CD4-positive, CD25-positive, alpha-beta regulatory T cell (primary cell): ENCODE data around the gene APOA4. TPM values are rescaled to one million over a fixed set of nuclear protein-coding genes. Genes with fewer than 3 reads are reported as not detected.
"Not testable (repeated sequence)": the region's sequence is repeated elsewhere in the genome, so short reads cannot be mapped to it uniquely, and the experiment has no call there.

Experiments used
- ATAC-seq, 2 donors: fragments of 150-1000 bp; cut with Tn5 transposase; one replicate each; pipeline ENCODE4 v1.10.0; 2021; ENCODE audit warnings: low read depth in 2 of 2, moderate number of reproducible peaks in 2 of 2, moderate library complexity in 1 of 2
- DNase-seq, 3 donors: peaks; one replicate each; pipeline versions ENCODE4 v3.0.0 to v3.0.0-alpha.2; 2012 to 2022; ENCODE audit warnings: mixed read lengths in 1 of 3
- H3K27ac ChIP-seq: one replicate; pipeline ENCODE4 v1.7.0; 2013; ENCODE audit warnings: mild to moderate bottlenecking, low read length; ENCODE audit not compliant: insufficient read depth, poor library complexity, severe bottlenecking
- H3K27me3 ChIP-seq: one replicate; pipeline ENCODE4 v1.7.0; 2013; ENCODE audit warnings: low read length; ENCODE audit not compliant: control insufficient read depth, insufficient read depth
- H3K36me3 ChIP-seq: one replicate; pipeline ENCODE4 v1.7.0; 2013; ENCODE audit warnings: mild to moderate bottlenecking, low read length, moderate library complexity; ENCODE audit not compliant: control insufficient read depth, insufficient read depth
- H3K4me1 ChIP-seq: 2 replicates; pipeline ENCODE4 v1.7.0; 2013; ENCODE audit warnings: mild to moderate bottlenecking, low read length; ENCODE audit not compliant: insufficient read depth, control insufficient read depth, poor library complexity, severe bottlenecking
- H3K4me3 ChIP-seq: one replicate; pipeline ENCODE4 v1.7.0; 2013; ENCODE audit warnings: low read depth, mild to moderate bottlenecking, low read length, moderate library complexity
- H3K9me3 ChIP-seq, 2 experiments: 1 replicate in 1 of 2; 2 replicates in 1 of 2; pipeline ENCODE4 v1.7.0; 2013; ENCODE audit warnings: low read length in 2 of 2, mild to moderate bottlenecking in 1 of 2, moderate library complexity in 1 of 2; ENCODE audit not compliant: control insufficient read depth in 2 of 2
- H3K27ac Mint-ChIP-seq, 3 donors: one replicate each; pipeline ENCODE4 v1.8.0; 2020 to 2022; ENCODE audit warnings: mild to moderate bottlenecking in 3 of 3, mixed read lengths in 3 of 3, moderate library complexity in 2 of 3
- H3K27me3 Mint-ChIP-seq: one replicate; pipeline ENCODE4 v1.8.0; 2022; ENCODE audit warnings: mild to moderate bottlenecking, mixed read lengths
- H3K36me3 Mint-ChIP-seq: one replicate; pipeline ENCODE4 v1.8.0; 2020; ENCODE audit warnings: mixed read lengths
- H3K4me1 Mint-ChIP-seq, 4 donors: one replicate each; pipeline ENCODE4 v1.8.0; 2020 to 2022; ENCODE audit warnings: mixed read lengths in 4 of 4, mild to moderate bottlenecking in 1 of 4
- H3K4me3 Mint-ChIP-seq, 4 donors: one replicate each; pipeline ENCODE4 v1.8.0; 2020 to 2022; ENCODE audit warnings: mild to moderate bottlenecking in 4 of 4, mixed read lengths in 4 of 4, moderate library complexity in 3 of 4
- H3K9me3 Mint-ChIP-seq, 7 donors: one replicate each; pipeline ENCODE4 v1.8.0; 2020 to 2022; ENCODE audit warnings: mixed read lengths in 7 of 7, mild to moderate bottlenecking in 3 of 7, moderate library complexity in 2 of 7
- polyA plus RNA-seq, 4 donors: library from polyadenylated mRNA; unstranded; fragments of 300-500 nt; fragmentation: Illumina TruSeq; gene quantifications; one replicate each; pipeline ENCODE4 v1.2.3, GENCODE V29; 2021
- total RNA-seq: library from RNA; stranded (reverse); gene quantifications from one replicate; pipeline ENCODE4 v1.2.3, GENCODE V29; 2022

APOA4 gene
- total and polyA plus RNA-seq, 5 donors from 2014 or later: not detected

GRCh38 chr11:116838321-116839084 is 15.4 kb upstream of the APOA4 start:
- Histone ChIP-seq H3K4me1 (peaks cover 10% of the 10 kb centered on the region), H3K27ac (no peak overlapping the region), H3K27me3 (no peaks in the 10 kb centered on the region), H3K36me3 (peaks cover 4% of the 10 kb centered on the region), H3K9me3 (no peaks in the 10 kb centered on the region), H3K4me3 (no peak overlapping the region)
- H3K36me3 Mint-ChIP-seq: peaks cover 6% of the 10 kb centered on the region
- peak overlapping the region in 2 of 3 donors; percentile 35 to 63 for H3K27ac Mint-ChIP-seq
- no peak for DNase-seq
- no peaks in the 10 kb centered on the region for H3K27me3 Mint-ChIP-seq
- peaks cover 0 to 28% (median 13%) of the 10 kb centered on the region in 4 donors for H3K4me1 Mint-ChIP-seq
- no peak overlapping the region for H3K4me3 Mint-ChIP-seq
- H3K9me3 Mint-ChIP-seq: peaks cover 0 to 2% (median 0%) of the 10 kb centered on the region in 7 donors
- ATAC-seq: no peak

- Mint-ChIP-seq H3K27ac (peak within 1 kb of the TSS in 2 of 3 donors; percentile 35 to 63), H3K4me3 (peak within 1 kb of the TSS in 1 of 4 donors; percentile 88), H3K27me3 (no peaks in the 10 kb centered on the region), H3K36me3 (no peaks in the 10 kb centered on the region), H3K4me1 (peaks cover 0 to 28% (median 13%) of the 10 kb centered on the region in 4 donors), H3K9me3 (peaks cover 0 to 2% (median 0%) of the 10 kb centered on the region in 7 donors)
- Histone ChIP-seq H3K36me3 (no peaks in the 10 kb centered on the region), H3K27me3 (no peaks in the 10 kb centered on the region), H3K9me3 (no peaks in the 10 kb centered on the region), H3K4me3 (no peak within 1 kb of the TSS), H3K4me1 (peaks cover 10% of the 10 kb centered on the region), H3K27ac (no peak within 1 kb of the TSS)
- no peak for ATAC-seq
- no peak for DNase-seq
These were observed 14.4 kb upstream of the APOA4 start, which contains the start of gene APOA1 for GRCh38 chr11:116837231-116838091. TSS of gene APOA1 (minus strand) at chr11:116837622. CDS start at chr11:116837387, 235 bp downstream.

GRCh38 chr11:116836632-116836991 is 13.5 kb upstream of the APOA4 start:
- Histone ChIP-seq H3K27ac (no peak overlapping the region), H3K27me3 (no peaks in the 10 kb centered on the region), H3K9me3 (no peaks in the 10 kb centered on the region), H3K4me1 (peaks cover 10% of the 10 kb centered on the region), H3K4me3 (no peak overlapping the region), H3K36me3 (no peaks in the 10 kb centered on the region)
- no peak for ATAC-seq
- H3K4me3 Mint-ChIP-seq: peak overlapping the region in 1 of 4 donors; percentile 88
- no peak overlapping the region for H3K27ac Mint-ChIP-seq
- DNase-seq: no peak
- no peaks in the 10 kb centered on the region for H3K27me3 Mint-ChIP-seq
- no peaks in the 10 kb centered on the region for H3K36me3 Mint-ChIP-seq
- peaks cover 0 to 2% (median 0%) of the 10 kb centered on the region in 7 donors for H3K9me3 Mint-ChIP-seq
- peaks cover 0 to 28% (median 11%) of the 10 kb centered on the region in 4 donors for H3K4me1 Mint-ChIP-seq

GRCh38 chr11:116835791-116836631 is 12.9 kb upstream of the APOA4 start:
- H3K36me3 Mint-ChIP-seq: no peaks in the 10 kb centered on the region
- H3K4me1 ChIP-seq: peaks cover 10% of the 10 kb centered on the region
- H3K27ac ChIP-seq: peak overlapping the region; percentile 11
- DNase-seq: peak; percentile 57 to 89 (median 80)
- no peaks in the 10 kb centered on the region for H3K27me3 ChIP-seq
- peak; percentile 87 to 93 for ATAC-seq
- peaks cover 0 to 2% (median 0%) of the 10 kb centered on the region in 7 donors for H3K9me3 Mint-ChIP-seq
- no peaks in the 10 kb centered on the region for H3K9me3 ChIP-seq
- peaks cover 0 to 28% (median 11%) of the 10 kb centered on the region in 4 donors for H3K4me1 Mint-ChIP-seq
- peak overlapping the region; percentile 82 to 88 (median 83) for H3K4me3 Mint-ChIP-seq
- H3K36me3 ChIP-seq: no peaks in the 10 kb centered on the region
- H3K27me3 Mint-ChIP-seq: no peaks in the 10 kb centered on the region
- no peak overlapping the region for H3K4me3 ChIP-seq
- H3K27ac Mint-ChIP-seq: peak overlapping the region in 2 of 3 donors; percentile 58 to 76

GRCh38 chr11:116835042-116835772 is 12.1 kb upstream of the APOA4 start:
- Histone ChIP-seq H3K4me3 (no peak overlapping the region), H3K4me1 (peaks cover 10% of the 10 kb centered on the region), H3K36me3 (no peaks in the 10 kb centered on the region), H3K9me3 (no peaks in the 10 kb centered on the region), H3K27me3 (no peaks in the 10 kb centered on the region), H3K27ac (peak overlapping the region; percentile 11)
- Mint-ChIP-seq H3K36me3 (no peaks in the 10 kb centered on the region), H3K4me1 (peaks cover 0 to 25% (median 11%) of the 10 kb centered on the region in 4 donors), H3K9me3 (no peaks in the 10 kb centered on the region), H3K27me3 (no peaks in the 10 kb centered on the region), H3K4me3 (peak overlapping the region; percentile 82 to 88 (median 83)), H3K27ac (peak overlapping the region; percentile 58 to 81 (median 64))
- DNase-seq (peak in 1 of 3 donors; percentile 15), ATAC-seq (no peak)

GRCh38 chr11:116834535-116835041 is 11.5 kb upstream of the APOA4 start:
- H3K4me3 ChIP-seq, H3K9me3 Mint-ChIP-seq, H3K27me3 Mint-ChIP-seq, H3K36me3 Mint-ChIP-seq, H3K36me3 ChIP-seq, H3K9me3 ChIP-seq, H3K27me3 ChIP-seq, ATAC-seq, H3K27ac ChIP-seq, DNase-seq: not testable (repeated sequence)
- Mint-ChIP-seq H3K4me3 (peak overlapping the region; percentile 39 to 71 (median 58)), H3K27ac (peak overlapping the region in 2 of 3 donors; percentile 64 to 69), H3K4me1 (peaks cover 0 to 23% (median 11%) of the 10 kb centered on the region in 4 donors)
- peaks cover 10% of the 10 kb centered on the region for H3K4me1 ChIP-seq
